Measurements from ENCODE around the gene SCN2B.

SCN2B gene

DNA sequence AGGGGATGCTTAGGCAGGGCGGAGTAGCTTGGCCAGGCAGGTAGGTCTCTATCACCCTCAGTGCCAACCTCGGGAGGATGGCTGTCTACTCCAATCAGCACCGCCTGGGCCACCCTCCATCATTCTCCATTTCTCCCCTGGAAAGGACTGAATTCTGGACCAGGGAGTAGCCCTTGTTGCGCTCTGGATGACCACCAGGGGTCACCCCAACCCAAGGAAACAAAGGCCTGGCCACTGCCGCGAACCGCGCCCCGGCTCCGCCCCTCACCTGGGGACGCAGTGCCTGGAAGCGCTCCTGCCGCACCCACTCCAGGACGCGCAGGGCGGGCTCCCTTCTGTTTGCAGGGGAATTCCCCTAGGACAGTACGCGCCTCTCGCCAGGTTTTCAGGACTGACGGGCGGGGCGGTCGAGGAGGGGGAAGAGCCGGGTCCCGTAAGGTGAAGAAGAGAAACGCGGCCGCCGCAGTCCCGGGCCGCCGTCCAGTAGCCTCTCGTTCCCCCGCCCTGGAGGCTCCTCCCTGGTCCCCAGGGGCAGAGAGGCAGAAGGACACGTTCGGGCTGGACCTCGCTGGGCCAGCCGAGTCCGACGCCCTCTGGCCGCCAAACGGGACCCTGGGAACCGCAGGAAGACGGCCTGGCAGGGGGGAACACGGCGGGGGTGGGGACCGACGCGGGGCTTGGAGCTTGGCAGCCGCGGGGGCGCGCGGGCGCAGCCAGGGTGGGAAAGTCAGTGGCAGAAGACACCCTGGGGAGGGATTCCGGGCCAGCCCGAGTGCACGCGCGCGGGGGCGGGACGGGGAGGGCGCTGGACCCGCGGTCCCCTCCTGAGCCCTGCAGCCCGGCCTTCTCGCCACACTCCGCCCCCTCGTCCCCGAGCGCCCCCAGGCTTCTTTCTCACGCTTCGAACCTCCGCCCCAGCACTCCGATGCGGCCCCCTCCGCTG, 30.9 kb downstream of the SCN2B start (continued):
- no peak for TF ChIP-seq ZNF626 (tag by site-specific recombination; IDR thresholded peaks at IDR 0.05)
- TF ChIP-seq ZNF23 (tag by site-specific recombination; IDR thresholded peaks at IDR 0.05; ENCODE audit: borderline replicate concordance) = no peak
- TF ChIP-seq YY2 (tag by site-specific recombination; IDR thresholded peaks at IDR 0.05) = no peak
- TF ChIP-seq, protein P1, sequence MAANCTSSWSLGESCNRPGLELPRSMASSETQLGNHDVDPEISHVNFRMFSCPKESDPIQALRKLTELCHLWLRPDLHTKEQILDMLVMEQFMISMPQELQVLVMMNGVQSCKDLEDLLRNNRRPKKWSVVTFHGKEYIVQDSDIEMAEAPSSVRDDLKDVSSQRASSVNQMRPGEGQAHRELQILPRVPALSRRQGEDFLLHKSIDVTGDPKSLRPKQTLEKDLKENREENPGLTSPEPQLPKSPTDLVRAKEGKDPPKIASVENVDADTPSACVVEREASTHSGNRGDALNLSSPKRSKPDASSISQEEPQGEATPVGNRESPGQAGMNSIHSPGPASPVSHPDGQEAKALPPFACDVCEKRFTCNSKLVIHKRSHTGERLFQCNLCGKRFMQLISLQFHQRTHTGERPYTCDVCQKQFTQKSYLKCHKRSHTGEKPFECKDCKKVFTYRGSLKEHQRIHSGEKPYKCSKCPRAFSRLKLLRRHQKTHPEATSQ (tag by site-specific recombination; IDR thresholded peaks at IDR 0.05) = no peak
- peak; percentile 60; the same call in 1 of the 2 replicates for TF ChIP-seq ZNF423 (tag by site-specific recombination; IDR thresholded peaks at IDR 0.05)
- no peak for TF ChIP-seq ZNF37A (tag by site-specific recombination; IDR thresholded peaks at IDR 0.05)
- no peak for TF ChIP-seq ZNF221 (tag by site-specific recombination; IDR thresholded peaks at IDR 0.05; ENCODE audit: borderline replicate concordance)
- no peak for TF ChIP-seq MYNN (tag by site-specific recombination; IDR thresholded peaks at IDR 0.05; ENCODE audit: borderline replicate concordance)
- no peak for TF ChIP-seq BCL11B (tag by site-specific recombination; IDR thresholded peaks at IDR 0.05; ENCODE audit: low read depth)
- peak; percentile 30; the same call in 1 of the 2 replicates for TF ChIP-seq SP7 (tag by site-specific recombination; IDR thresholded peaks at IDR 0.05)
- no peak for TF ChIP-seq ZNF707 (tag by site-specific recombination; IDR thresholded peaks at IDR 0.05)
- TF ChIP-seq, protein P2, sequence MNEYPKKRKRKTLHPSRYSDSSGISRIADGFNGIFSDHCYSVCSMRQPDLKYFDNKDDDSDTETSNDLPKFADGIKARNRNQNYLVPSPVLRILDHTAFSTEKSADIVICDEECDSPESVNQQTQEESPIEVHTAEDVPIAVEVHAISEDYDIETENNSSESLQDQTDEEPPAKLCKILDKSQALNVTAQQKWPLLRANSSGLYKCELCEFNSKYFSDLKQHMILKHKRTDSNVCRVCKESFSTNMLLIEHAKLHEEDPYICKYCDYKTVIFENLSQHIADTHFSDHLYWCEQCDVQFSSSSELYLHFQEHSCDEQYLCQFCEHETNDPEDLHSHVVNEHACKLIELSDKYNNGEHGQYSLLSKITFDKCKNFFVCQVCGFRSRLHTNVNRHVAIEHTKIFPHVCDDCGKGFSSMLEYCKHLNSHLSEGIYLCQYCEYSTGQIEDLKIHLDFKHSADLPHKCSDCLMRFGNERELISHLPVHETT (tag by site-specific recombination; IDR thresholded peaks at IDR 0.05) = no peak
- no peak for TF ChIP-seq HOXD13 (CRISPR knock-in tag; IDR thresholded peaks at IDR 0.05; ENCODE audit: borderline replicate concordance)
- TF ChIP-seq ZNF133 (tag by site-specific recombination; IDR thresholded peaks at IDR 0.05) = no peak
- TF ChIP-seq ZEB2 (tag by site-specific recombination; IDR thresholded peaks at IDR 0.05) = peak; percentile 77
- peak; percentile 43; the same call in 1 of the 2 replicates for TF ChIP-seq ZNF501 (tag by site-specific recombination; IDR thresholded peaks at IDR 0.05)
- no peak for TF ChIP-seq GFI1B (tag by site-specific recombination; IDR thresholded peaks at IDR 0.05)
- TF ChIP-seq, protein P3, sequence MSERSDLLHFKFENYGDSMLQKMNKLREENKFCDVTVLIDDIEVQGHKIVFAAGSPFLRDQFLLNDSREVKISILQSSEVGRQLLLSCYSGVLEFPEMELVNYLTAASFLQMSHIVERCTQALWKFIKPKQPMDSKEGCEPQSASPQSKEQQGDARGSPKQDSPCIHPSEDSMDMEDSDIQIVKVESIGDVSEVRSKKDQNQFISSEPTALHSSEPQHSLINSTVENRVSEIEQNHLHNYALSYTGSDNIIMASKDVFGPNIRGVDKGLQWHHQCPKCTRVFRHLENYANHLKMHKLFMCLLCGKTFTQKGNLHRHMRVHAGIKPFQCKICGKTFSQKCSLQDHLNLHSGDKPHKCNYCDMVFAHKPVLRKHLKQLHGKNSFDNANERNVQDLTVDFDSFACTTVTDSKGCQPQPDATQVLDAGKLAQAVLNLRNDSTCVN (tag by site-specific recombination; optimal IDR thresholded peaks at IDR 0.05) = peak; percentile 85
- TF ChIP-seq ZNF184 (tag by site-specific recombination; IDR thresholded peaks at IDR 0.05) = no peak
- TF ChIP-seq INSM2 (tag by site-specific recombination; IDR thresholded peaks at IDR 0.05) = no peak
- TF ChIP-seq ZNF24 (tag by site-specific recombination; IDR thresholded peaks at IDR 0.05) = no peak
- TF ChIP-seq, protein P4, sequence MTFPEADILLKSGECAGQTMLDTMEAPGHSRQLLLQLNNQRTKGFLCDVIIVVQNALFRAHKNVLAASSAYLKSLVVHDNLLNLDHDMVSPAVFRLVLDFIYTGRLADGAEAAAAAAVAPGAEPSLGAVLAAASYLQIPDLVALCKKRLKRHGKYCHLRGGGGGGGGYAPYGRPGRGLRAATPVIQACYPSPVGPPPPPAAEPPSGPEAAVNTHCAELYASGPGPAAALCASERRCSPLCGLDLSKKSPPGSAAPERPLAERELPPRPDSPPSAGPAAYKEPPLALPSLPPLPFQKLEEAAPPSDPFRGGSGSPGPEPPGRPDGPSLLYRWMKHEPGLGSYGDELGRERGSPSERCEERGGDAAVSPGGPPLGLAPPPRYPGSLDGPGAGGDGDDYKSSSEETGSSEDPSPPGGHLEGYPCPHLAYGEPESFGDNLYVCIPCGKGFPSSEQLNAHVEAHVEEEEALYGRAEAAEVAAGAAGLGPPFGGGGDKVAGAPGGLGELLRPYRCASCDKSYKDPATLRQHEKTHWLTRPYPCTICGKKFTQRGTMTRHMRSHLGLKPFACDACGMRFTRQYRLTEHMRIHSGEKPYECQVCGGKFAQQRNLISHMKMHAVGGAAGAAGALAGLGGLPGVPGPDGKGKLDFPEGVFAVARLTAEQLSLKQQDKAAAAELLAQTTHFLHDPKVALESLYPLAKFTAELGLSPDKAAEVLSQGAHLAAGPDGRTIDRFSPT (tag by site-specific recombination; IDR thresholded peaks at IDR 0.05) = no peak
- peak; percentile 36 for TF ChIP-seq ZBTB8A (tag by site-specific recombination; IDR thresholded peaks at IDR 0.05)
- TF ChIP-seq, protein P5, sequence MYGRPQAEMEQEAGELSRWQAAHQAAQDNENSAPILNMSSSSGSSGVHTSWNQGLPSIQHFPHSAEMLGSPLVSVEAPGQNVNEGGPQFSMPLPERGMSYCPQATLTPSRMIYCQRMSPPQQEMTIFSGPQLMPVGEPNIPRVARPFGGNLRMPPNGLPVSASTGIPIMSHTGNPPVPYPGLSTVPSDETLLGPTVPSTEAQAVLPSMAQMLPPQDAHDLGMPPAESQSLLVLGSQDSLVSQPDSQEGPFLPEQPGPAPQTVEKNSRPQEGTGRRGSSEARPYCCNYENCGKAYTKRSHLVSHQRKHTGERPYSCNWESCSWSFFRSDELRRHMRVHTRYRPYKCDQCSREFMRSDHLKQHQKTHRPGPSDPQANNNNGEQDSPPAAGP (tag by site-specific recombination; IDR thresholded peaks at IDR 0.05) = no peak; the same call in none of the 2 replicates
- TF ChIP-seq SCRT2 (tag by site-specific recombination; IDR thresholded peaks at IDR 0.05) = no peak
- TF ChIP-seq HOXA7 (CRISPR knock-in tag; IDR thresholded peaks at IDR 0.05; ENCODE audit: borderline replicate concordance) = no peak
- TF ChIP-seq TSHZ1 (tag by site-specific recombination; IDR thresholded peaks at IDR 0.05; ENCODE audit: borderline replicate concordance) = no peak

Data from HEK293 (cell line).